RWPE2 (cell line): Measurements from ENCODE around the gene CCL26.

Experiments
- ATAC-seq: fragments of 200-7000 bp; cut with Tn5 transposase; 3 replicates; pipeline ENCODE4 v1.9.1; 2021; ENCODE audit warnings: low read depth
- DNase-seq: peaks from one replicate; pipeline ENCODE4 v3.0.0-alpha.2; 2020; ENCODE audit warnings: low spot score
- H3K27ac ChIP-seq: fragments of 450-650 bp; 2 replicates; pipeline ENCODE4 v1.5.1; 2017; ENCODE audit warnings: mild to moderate bottlenecking; ENCODE audit not compliant: poor library complexity, severe bottlenecking
- H3K27me3 ChIP-seq: fragments of 250-450 bp; sonication (Bioruptor Pico); 2 replicates; pipeline ENCODE4 v1.5.1; 2021; ENCODE audit warnings: mild to moderate bottlenecking, moderate library complexity; ENCODE audit not compliant: insufficient read depth, poor library complexity, severe bottlenecking
- H3K36me3 ChIP-seq: fragments of 250-450 bp; sonication (Bioruptor Pico); 2 replicates; pipeline ENCODE4 v1.5.1; 2020; ENCODE audit warnings: low read depth, mild to moderate bottlenecking, moderate library complexity
- H3K4me1 ChIP-seq: fragments of 250-450 bp; sonication (Bioruptor Pico); 2 replicates; pipeline ENCODE4 v1.5.1; 2021; ENCODE audit warnings: mild to moderate bottlenecking, moderate library complexity; ENCODE audit not compliant: insufficient read depth, poor library complexity, severe bottlenecking
- H3K4me3 ChIP-seq: fragments of 250-450 bp; sonication (Bioruptor Pico); 2 replicates; pipeline ENCODE4 v1.5.1; 2021; ENCODE audit warnings: mild to moderate bottlenecking, moderate library complexity; ENCODE audit not compliant: severe bottlenecking
- H3K9me3 ChIP-seq: fragments of 250-450 bp; sonication (Bioruptor Pico); 2 replicates; pipeline ENCODE4 v1.5.1; 2021; ENCODE audit warnings: mild to moderate bottlenecking, moderate library complexity; ENCODE audit not compliant: severe bottlenecking
- TF ChIP-seq, protein P1 (sequence below): fragments of 450-650 bp; IDR thresholded peaks from one replicate; pipeline ENCODE4 v1.5.1; 2017; ENCODE audit warnings: mild to moderate bottlenecking, moderate library complexity; ENCODE audit not compliant: poor library complexity, severe bottlenecking

The CCL26 gene

DNA sequence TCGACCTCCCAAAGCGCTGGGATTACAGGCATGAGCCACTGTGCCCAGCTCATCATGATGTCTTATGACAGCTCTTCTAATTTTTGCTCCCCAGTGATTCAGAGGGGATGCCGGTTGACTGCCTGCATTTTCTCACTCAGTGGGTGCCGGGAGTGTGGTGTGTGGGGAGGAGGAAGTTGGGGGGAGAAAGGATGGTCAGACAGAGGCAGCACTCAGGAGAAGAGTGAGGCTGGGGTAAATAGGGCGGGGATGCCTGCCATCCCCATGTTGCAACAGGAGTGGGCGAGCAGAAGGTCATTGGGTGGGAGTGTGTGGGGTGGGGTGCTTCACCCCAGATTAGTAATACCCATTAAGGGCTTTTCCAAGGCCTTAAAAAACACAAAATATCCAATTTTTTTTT is 45.1 kb upstream of the CCL26 start:
- Histone ChIP-seq H3K9me3 (no peaks in the 10 kb centered on the region), H3K4me3 (no peak overlapping the region), H3K36me3 (no peaks in the 10 kb centered on the region), H3K4me1 (no peaks in the 10 kb centered on the region), H3K27me3 (no peaks in the 10 kb centered on the region), H3K27ac (no peak overlapping the region)
- ATAC-seq (no peak), DNase-seq (no peak)
- TF ChIP-seq, protein P1, sequence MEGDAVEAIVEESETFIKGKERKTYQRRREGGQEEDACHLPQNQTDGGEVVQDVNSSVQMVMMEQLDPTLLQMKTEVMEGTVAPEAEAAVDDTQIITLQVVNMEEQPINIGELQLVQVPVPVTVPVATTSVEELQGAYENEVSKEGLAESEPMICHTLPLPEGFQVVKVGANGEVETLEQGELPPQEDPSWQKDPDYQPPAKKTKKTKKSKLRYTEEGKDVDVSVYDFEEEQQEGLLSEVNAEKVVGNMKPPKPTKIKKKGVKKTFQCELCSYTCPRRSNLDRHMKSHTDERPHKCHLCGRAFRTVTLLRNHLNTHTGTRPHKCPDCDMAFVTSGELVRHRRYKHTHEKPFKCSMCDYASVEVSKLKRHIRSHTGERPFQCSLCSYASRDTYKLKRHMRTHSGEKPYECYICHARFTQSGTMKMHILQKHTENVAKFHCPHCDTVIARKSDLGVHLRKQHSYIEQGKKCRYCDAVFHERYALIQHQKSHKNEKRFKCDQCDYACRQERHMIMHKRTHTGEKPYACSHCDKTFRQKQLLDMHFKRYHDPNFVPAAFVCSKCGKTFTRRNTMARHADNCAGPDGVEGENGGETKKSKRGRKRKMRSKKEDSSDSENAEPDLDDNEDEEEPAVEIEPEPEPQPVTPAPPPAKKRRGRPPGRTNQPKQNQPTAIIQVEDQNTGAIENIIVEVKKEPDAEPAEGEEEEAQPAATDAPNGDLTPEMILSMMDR: no peak

DNA sequence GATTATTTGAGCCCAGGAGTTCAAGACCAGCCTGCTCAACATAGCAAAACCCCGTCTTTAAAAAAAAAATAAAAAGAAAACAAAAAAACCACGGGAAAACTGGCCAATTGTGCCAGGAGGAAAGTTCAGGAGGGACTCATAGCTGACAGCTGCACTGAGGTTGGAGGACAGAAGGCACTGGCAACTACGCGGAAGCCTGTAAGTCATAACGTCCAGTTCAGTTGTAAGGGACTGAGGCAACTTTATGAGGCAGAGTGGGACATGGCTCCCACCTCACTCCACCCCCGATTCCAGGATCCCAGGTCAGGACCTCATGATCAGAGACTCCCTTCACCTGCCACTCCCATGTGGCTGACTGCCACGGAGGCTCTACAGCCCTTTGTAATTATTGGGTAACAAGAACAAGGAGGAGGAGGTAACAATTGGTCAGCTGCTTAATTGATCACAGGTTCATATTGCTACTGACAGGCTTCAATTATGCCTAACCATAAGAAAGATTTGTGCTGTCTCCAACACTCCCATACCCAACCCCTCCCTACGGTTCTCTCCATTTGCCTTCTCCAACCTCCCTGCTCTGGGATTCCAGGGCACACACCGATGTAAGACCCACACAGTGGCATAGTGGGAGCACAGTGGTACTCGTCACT is 43.5 kb upstream of the CCL26 start:
- Histone ChIP-seq H3K4me1 (no peaks in the 10 kb centered on the region), H3K27ac (no peak overlapping the region), H3K4me3 (no peak overlapping the region), H3K27me3 (no peaks in the 10 kb centered on the region), H3K9me3 (no peaks in the 10 kb centered on the region), H3K36me3 (no peaks in the 10 kb centered on the region)
- ATAC-seq (no peak), DNase-seq (no peak)
- TF ChIP-seq, protein P1: no peak

- TF ChIP-seq, protein P1: no peak
- H3K9me3 ChIP-seq: no peaks in the 10 kb centered on the region
- H3K36me3 ChIP-seq: no peaks in the 10 kb centered on the region
- H3K4me1 ChIP-seq: no peaks in the 10 kb centered on the region
- no peaks in the 10 kb centered on the region for H3K27me3 ChIP-seq
- no peak for ATAC-seq
- no peak overlapping the region for H3K4me3 ChIP-seq
- H3K27ac ChIP-seq: no peak overlapping the region
- no peak for DNase-seq
These were observed 42.5 kb upstream of the CCL26 start for GRCh38 chr7:75814407-75814947.

DNA sequence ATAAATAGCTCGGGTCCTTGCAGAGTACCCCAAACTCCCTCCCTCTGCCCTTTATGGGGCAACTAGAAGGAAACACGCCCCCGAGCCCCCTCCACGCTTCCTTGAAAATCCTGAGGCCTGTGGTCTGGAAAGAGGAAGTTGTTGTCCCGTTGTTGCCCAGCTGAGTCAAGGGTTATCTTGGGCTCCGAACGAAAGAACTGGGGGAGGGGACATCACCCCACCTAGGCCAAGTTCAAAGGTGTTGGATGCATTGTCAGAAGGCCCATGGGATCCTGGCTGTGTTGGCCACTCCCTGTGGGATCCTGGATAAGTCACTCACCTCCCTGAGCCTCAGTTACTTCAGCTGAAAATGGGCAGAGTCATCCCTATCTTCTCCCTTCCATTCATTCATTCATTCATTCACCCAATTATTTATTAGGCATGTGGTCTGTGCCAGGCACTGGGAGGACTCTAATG is 41.8 kb upstream of the CCL26 start, which contains the start of gene CCL24:
Gene CCL24, minus strand, starts transcription at position 26 of the 456 bp plus-strand sequence. CDS start 91 bp downstream, outside the sequence.
- TF ChIP-seq, protein P1: no peak
- Histone ChIP-seq H3K27me3 (no peaks in the 10 kb centered on the region), H3K9me3 (no peaks in the 10 kb centered on the region), H3K27ac (no peak within 1 kb of the TSS), H3K4me3 (no peak within 1 kb of the TSS), H3K4me1 (no peaks in the 10 kb centered on the region), H3K36me3 (no peaks in the 10 kb centered on the region)
- ATAC-seq: no peak
- no peak for DNase-seq

- Histone ChIP-seq H3K4me3 (no peak overlapping the region), H3K27me3 (no peaks in the 10 kb centered on the region), H3K36me3 (no peaks in the 10 kb centered on the region), H3K9me3 (no peaks in the 10 kb centered on the region), H3K27ac (no peak overlapping the region), H3K4me1 (no peaks in the 10 kb centered on the region)
- TF ChIP-seq, protein P1: no peak
- ATAC-seq (peak; percentile 19; the same call in 1 of the 3 replicates), DNase-seq (no peak)
These were observed 41.1 kb upstream of the CCL26 start for GRCh38 chr7:75813084-75813483.
